Neural progenitor cell (in vitro differentiated cells): Measurements from ENCODE around the gene GRK3. TPM values are rescaled to one million over a fixed set of nuclear protein-coding genes. Genes with fewer than 3 reads are reported as not detected.

Experiments used
- DNase-seq: peaks from one replicate; pipeline ENCODE4 v3.0.0-alpha.2; 2016; ENCODE audit warnings: low spot score
- H2AFZ ChIP-seq: fragments of 200-600 bp; sonication (generic); replicated peaks from 2 replicates; pipeline ENCODE4 v1.6.1; 2016; ENCODE audit warnings: antibody characterized with exemption
- H3F3A ChIP-seq: fragments of 200-600 bp; sonication (generic); 2 replicates; pipeline ENCODE4 v1.6.1; 2016; ENCODE audit warnings: antibody characterized with exemption, low read depth
- H3K27ac ChIP-seq: fragments of 200-600 bp; sonication (generic); 2 replicates; pipeline ENCODE4 v1.5.1; 2016; ENCODE audit warnings: mild to moderate bottlenecking
- H3K27me3 ChIP-seq: fragments of 200-600 bp; sonication (generic); 2 replicates; pipeline ENCODE4 v1.6.1; 2016; ENCODE audit warnings: mild to moderate bottlenecking, moderate library complexity
- H3K36me3 ChIP-seq: fragments of 200-600 bp; sonication (generic); 2 replicates; pipeline ENCODE4 v1.5.1; 2016
- H3K4me1 ChIP-seq: fragments of 200-600 bp; sonication (generic); 2 replicates; pipeline ENCODE4 v1.6.1; 2016; ENCODE audit warnings: mixed run types
- H3K4me2 ChIP-seq: fragments of 200-600 bp; sonication (generic); 2 replicates; pipeline ENCODE4 v1.6.1; 2016
- H3K4me3 ChIP-seq: fragments of 200-600 bp; sonication (generic); 2 replicates; pipeline ENCODE4 v1.5.1; 2016
- H3K79me2 ChIP-seq: fragments of 200-600 bp; sonication (generic); 2 replicates; pipeline ENCODE4 v1.6.1; 2016; ENCODE audit warnings: low read depth
- H3K9ac ChIP-seq: fragments of 200-600 bp; sonication (generic); 2 replicates; pipeline ENCODE4 v1.6.1; 2016
- H3K9me3 ChIP-seq: fragments of 200-600 bp; sonication (generic); 2 replicates; pipeline ENCODE4 v1.5.1; 2016; ENCODE audit warnings: low read depth
- H4K20me1 ChIP-seq: fragments of 200-600 bp; sonication (generic); 2 replicates; pipeline ENCODE4 v1.6.1; 2016; ENCODE audit warnings: low read depth
- H3K27ac Mint-ChIP-seq: 3 replicates; pipeline ENCODE4 v1.8.0; 2021; ENCODE audit warnings: mixed read lengths
- H3K27me3 Mint-ChIP-seq: 2 replicates; pipeline ENCODE4 v1.8.0; 2022; ENCODE audit warnings: low read depth, mild to moderate bottlenecking, inconsistent platforms, moderate library complexity, mixed read lengths; ENCODE audit not compliant: insufficient read depth
- H3K36me3 Mint-ChIP-seq: 3 replicates; pipeline ENCODE4 v1.8.0; 2021; ENCODE audit warnings: mixed read lengths
- H3K4me1 Mint-ChIP-seq: 3 replicates; pipeline ENCODE4 v1.8.0; 2021; ENCODE audit warnings: mixed read lengths
- H3K4me3 Mint-ChIP-seq: 3 replicates; pipeline ENCODE4 v1.8.0; 2021; ENCODE audit warnings: mild to moderate bottlenecking, moderate library complexity, mixed read lengths
- H3K9me3 Mint-ChIP-seq: 3 replicates; pipeline ENCODE4 v1.8.0; 2020; ENCODE audit warnings: mixed read lengths
- EZH2 ChIP-seq: fragments of 200-600 bp; sonication (generic); IDR thresholded peaks from 2 replicates; pipeline ENCODE4 v1.6.1; 2017; ENCODE audit warnings: antibody characterized with exemption, mild to moderate bottlenecking, moderate library complexity
- EZH2phosphoT487 ChIP-seq: fragments of 200-600 bp; sonication (generic); IDR thresholded peaks from 2 replicates; pipeline ENCODE4 v1.6.1; 2017; ENCODE audit warnings: antibody characterized with exemption
- total RNA-seq: library from RNA; depleted of rRNA; stranded (reverse); fragments of >200 nt; gene quantifications from 2 replicates; pipeline ENCODE4 v1.2.3, GENCODE V29; 2015; ENCODE audit warnings: low replicate concordance
- TF ChIP-seq, protein P1 (sequence below): fragments of 200-600 bp; sonication (generic); IDR thresholded peaks from 2 replicates; pipeline ENCODE4 v1.5.1; 2017; ENCODE audit warnings: antibody characterized with exemption, mild to moderate bottlenecking

Gene GRK3
- total RNA-seq, 1 donor from 2014 or later = 20.8 TPM

DNA sequence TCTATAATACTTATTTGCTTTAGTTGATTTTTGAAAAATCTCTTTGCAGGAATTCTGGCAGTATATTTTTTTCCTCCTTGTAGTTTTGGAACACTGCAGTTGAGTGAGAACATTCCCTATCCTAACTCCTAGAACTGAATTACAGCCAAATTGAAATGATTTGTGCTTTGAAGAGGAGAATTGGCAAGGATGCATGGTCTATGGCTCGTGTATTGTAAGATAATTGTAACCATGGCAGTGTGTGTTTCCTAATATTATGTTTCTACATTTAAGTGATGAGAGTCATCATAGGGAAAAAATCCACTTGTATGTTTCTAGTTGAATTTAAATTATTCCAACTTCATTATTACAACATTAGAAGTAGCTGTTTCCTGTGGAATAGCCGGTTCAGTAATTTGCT lies 96.6 kb downstream of the GRK3 start:
- Histone ChIP-seq H3K27me3 (no peaks in the 10 kb centered on the region), H3K9ac (no peak overlapping the region), H3K36me3 (no peaks in the 10 kb centered on the region), H3K4me3 (no peak overlapping the region), H3K4me2 (no peak overlapping the region), H3F3A (no peaks in the 10 kb centered on the region), H3K79me2 (no peaks in the 10 kb centered on the region), H3K27ac (no peak overlapping the region), H2AFZ (no peak overlapping the region), H4K20me1 (no peaks in the 10 kb centered on the region), H3K4me1 (no peaks in the 10 kb centered on the region), H3K9me3 (no peaks in the 10 kb centered on the region)
- Mint-ChIP-seq H3K36me3 (no peaks in the 10 kb centered on the region), H3K27me3 (no peaks in the 10 kb centered on the region), H3K9me3 (no peaks in the 10 kb centered on the region), H3K27ac (no peak overlapping the region), H3K4me1 (no peaks in the 10 kb centered on the region), H3K4me3 (no peak overlapping the region)
- DNase-seq = no peak
- TF ChIP-seq EZH2 (no peak), EZH2phosphoT487 (no peak)
- TF ChIP-seq, protein P1, sequence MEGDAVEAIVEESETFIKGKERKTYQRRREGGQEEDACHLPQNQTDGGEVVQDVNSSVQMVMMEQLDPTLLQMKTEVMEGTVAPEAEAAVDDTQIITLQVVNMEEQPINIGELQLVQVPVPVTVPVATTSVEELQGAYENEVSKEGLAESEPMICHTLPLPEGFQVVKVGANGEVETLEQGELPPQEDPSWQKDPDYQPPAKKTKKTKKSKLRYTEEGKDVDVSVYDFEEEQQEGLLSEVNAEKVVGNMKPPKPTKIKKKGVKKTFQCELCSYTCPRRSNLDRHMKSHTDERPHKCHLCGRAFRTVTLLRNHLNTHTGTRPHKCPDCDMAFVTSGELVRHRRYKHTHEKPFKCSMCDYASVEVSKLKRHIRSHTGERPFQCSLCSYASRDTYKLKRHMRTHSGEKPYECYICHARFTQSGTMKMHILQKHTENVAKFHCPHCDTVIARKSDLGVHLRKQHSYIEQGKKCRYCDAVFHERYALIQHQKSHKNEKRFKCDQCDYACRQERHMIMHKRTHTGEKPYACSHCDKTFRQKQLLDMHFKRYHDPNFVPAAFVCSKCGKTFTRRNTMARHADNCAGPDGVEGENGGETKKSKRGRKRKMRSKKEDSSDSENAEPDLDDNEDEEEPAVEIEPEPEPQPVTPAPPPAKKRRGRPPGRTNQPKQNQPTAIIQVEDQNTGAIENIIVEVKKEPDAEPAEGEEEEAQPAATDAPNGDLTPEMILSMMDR = no peak

DNA sequence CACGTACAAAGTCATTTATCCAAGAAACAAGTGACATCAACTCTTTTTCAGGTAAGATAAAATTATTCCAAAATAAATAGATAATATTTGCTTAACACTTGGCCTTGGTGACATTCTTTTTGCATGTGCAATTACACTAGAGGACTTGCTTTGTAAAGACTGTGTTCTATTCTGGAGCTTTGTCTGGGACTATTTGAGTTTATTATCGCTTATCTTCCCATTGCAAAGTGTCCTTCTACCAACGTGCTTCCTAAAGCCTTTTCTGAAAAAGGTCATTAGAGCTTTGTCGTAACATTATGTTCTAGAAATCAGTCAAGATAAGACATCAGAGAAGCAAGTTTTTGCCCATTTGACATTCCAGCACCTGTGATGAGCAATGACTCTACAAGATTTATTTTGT lies 99.2 kb downstream of the GRK3 start:
- Mint-ChIP-seq H3K4me3 (no peak overlapping the region), H3K4me1 (no peaks in the 10 kb centered on the region), H3K9me3 (no peaks in the 10 kb centered on the region), H3K36me3 (peaks cover 4% of the 10 kb centered on the region), H3K27ac (no peak overlapping the region), H3K27me3 (no peaks in the 10 kb centered on the region)
- no peaks in the 10 kb centered on the region for H3K36me3 ChIP-seq
- H4K20me1 ChIP-seq = peaks cover 2% of the 10 kb centered on the region
- no peak overlapping the region for H3K9ac ChIP-seq
- no peak overlapping the region for H2AFZ ChIP-seq
- no peaks in the 10 kb centered on the region for H3K79me2 ChIP-seq
- no peak for DNase-seq
- TF ChIP-seq, protein P1 = no peak
- TF ChIP-seq EZH2phosphoT487 (no peak), EZH2 (no peak)
- no peaks in the 10 kb centered on the region for H3K4me1 ChIP-seq
- H3F3A ChIP-seq = no peaks in the 10 kb centered on the region
- H3K4me3 ChIP-seq = no peak overlapping the region
- no peak overlapping the region for H3K4me2 ChIP-seq
- no peaks in the 10 kb centered on the region for H3K9me3 ChIP-seq
- no peaks in the 10 kb centered on the region for H3K27me3 ChIP-seq
- no peak overlapping the region for H3K27ac ChIP-seq

DNA sequence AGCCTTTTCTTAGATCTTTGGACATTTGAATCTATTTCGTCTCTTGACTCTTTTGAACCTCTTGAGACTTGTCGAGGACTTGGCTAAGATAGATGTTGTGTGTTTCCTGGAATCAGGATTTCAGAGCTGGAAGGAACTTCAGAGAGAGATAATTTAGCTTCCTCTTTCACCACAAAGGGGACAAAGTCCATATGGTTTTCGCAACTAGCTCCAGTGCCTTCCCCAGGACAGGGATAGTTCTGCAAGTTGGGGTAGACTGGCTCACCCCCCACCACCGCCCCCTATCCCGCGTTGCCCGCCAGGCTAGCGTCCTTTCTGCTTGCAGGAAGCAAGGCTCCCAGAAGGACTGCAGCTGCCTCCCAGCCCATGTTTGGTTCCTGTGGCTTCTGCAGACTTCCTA lies 101.8 kb downstream of the GRK3 start:
- H3K4me2 ChIP-seq = no peak overlapping the region
- H2AFZ ChIP-seq = no peak overlapping the region
- H3K27me3 ChIP-seq = no peaks in the 10 kb centered on the region
- TF ChIP-seq EZH2phosphoT487 (no peak), EZH2 (no peak)
- TF ChIP-seq, protein P1 = no peak
- Mint-ChIP-seq H3K9me3 (no peaks in the 10 kb centered on the region), H3K4me1 (peaks cover 7% of the 10 kb centered on the region), H3K36me3 (peaks cover 10% of the 10 kb centered on the region), H3K27me3 (no peaks in the 10 kb centered on the region), H3K4me3 (no peak overlapping the region), H3K27ac (no peak overlapping the region)
- no peaks in the 10 kb centered on the region for H3K79me2 ChIP-seq
- H3K9me3 ChIP-seq = no peaks in the 10 kb centered on the region
- no peaks in the 10 kb centered on the region for H3F3A ChIP-seq
- H3K27ac ChIP-seq = no peak overlapping the region
- no peak overlapping the region for H3K9ac ChIP-seq
- no peak for DNase-seq
- H3K36me3 ChIP-seq = no peaks in the 10 kb centered on the region
- no peak overlapping the region for H3K4me3 ChIP-seq
- peaks cover 2% of the 10 kb centered on the region for H4K20me1 ChIP-seq
- peaks cover 5% of the 10 kb centered on the region for H3K4me1 ChIP-seq

DNA sequence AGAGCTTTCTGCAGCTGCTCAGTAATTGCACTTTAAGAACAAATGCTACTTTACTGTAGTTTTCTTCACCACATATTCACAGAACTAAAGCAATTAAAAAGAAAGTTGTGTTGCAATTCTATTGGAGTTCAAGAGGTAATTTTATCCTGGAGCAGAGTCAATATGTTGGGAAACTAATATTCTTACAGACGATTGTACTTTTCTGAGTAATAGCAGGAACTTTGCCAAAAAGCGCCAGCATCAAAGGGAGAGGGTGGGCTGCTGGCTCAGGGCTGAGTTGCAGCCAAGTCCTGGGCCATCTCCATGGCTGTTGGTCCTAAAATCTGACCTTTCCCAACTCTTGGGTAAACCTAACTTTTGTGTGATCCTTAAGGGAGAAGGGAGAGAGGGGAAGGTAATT lies 104.0 kb downstream of the GRK3 start:
- Histone ChIP-seq H2AFZ (no peak overlapping the region), H3K4me3 (no peak overlapping the region), H3K27ac (no peak overlapping the region), H3K9ac (no peak overlapping the region), H3K79me2 (no peaks in the 10 kb centered on the region), H4K20me1 (peaks cover 2% of the 10 kb centered on the region), H3K4me1 (peaks cover 5% of the 10 kb centered on the region), H3K36me3 (no peaks in the 10 kb centered on the region), H3K27me3 (no peaks in the 10 kb centered on the region), H3F3A (no peaks in the 10 kb centered on the region), H3K4me2 (no peak overlapping the region), H3K9me3 (no peaks in the 10 kb centered on the region)
- no peak for DNase-seq
- H3K27ac Mint-ChIP-seq = no peak overlapping the region
- H3K27me3 Mint-ChIP-seq = no peaks in the 10 kb centered on the region
- no peaks in the 10 kb centered on the region for H3K9me3 Mint-ChIP-seq
- H3K4me1 Mint-ChIP-seq = peaks cover 7% of the 10 kb centered on the region
- peaks cover 10% of the 10 kb centered on the region for H3K36me3 Mint-ChIP-seq
- TF ChIP-seq EZH2phosphoT487 = no peak
- no peak for TF ChIP-seq EZH2
- TF ChIP-seq, protein P1 = no peak
- H3K4me3 Mint-ChIP-seq = no peak overlapping the region
